NCI-H1436 treated with DMSO at 0.1 percent for 48 hours (cell line): ENCODE measurements around the gene CTAGE9.
"Not testable (repeated sequence)": the region's sequence is repeated elsewhere in the genome, so short reads cannot be mapped to it uniquely, and the experiment has no call there.

Experiments
- DNase-seq: peaks from one replicate; lab custom pipeline; 2025; lab: John Stamatoyannopoulos, UW

The CTAGE9 gene

GRCh38 chr6:131729550-131729949, 18.7 kb upstream of the CTAGE9 start:
- no peak for DNase-seq

DNA sequence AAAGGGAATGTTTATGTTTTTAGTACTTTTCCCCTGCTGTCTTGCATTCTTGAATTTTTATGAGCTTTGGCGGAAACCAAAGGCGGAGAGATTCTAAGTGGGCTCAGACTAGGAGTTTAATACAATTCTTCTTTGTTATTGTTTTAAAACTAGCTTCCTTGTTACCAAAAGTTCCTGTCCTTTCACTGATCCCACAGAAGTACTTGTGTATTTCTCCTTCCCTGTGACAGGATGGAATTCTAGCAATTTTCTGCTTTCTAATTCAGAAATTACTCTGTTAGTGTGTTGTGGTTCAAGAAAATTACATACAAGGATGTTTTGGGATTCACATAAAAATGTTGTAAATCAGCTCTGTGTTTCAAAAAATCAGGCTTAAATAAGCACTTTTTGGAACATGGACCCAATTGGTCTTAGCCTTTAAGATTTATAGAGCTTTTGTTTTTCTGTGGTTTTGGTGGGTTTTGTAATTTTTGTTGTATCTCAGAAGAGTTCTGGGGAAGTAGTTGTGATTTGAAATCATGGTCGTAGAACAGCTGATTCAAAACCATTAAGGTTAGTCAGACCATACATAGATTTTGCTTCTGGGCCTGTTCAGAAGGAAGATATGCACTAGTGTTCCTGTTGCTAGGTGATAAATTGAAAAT, 17.6 kb upstream of the CTAGE9 start:
- no peak for DNase-seq

GRCh38 chr6:131727868-131728267, 17.1 kb upstream of the CTAGE9 start:
- DNase-seq: no peak

DNA sequence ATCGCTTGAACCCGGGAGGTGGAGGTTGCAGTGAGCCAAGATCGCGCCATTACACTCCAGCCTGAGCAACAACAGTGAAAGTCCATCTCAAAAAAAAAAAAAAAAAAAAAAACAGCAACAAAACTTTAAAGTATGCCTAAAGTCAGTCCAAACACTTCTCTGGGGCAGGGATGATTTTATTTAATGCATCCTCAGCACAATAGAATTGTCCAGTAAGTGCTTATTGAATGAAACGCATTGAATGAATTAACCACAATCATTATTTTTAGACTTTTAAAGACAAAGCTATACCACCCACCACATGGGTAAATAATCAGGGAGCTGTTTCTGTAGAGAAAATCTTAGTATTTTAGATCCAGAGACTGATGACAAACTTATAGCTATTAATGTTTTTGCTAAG, 16.6 kb upstream of the CTAGE9 start:
- DNase-seq: no peak

DNA sequence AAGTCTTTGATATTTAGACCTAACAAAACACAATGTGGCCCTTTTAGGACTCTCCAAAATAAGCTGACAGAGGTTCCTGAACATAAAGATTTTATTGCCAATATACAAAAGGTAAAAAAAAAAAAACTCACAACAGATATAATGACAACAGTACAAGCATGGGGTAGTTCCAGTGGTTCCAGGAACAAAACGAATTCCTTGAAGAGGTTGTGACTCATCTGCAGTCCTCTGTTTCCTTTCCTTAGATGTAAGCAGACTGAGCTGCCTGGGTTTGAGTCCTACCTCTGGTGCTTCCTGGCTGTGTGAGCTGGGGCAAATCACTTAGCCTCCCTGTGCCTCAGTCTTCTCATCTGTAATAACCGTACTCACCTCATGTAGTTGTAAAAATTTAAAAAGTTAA, 13.3 kb upstream of the CTAGE9 start:
- no peak for DNase-seq

DNA sequence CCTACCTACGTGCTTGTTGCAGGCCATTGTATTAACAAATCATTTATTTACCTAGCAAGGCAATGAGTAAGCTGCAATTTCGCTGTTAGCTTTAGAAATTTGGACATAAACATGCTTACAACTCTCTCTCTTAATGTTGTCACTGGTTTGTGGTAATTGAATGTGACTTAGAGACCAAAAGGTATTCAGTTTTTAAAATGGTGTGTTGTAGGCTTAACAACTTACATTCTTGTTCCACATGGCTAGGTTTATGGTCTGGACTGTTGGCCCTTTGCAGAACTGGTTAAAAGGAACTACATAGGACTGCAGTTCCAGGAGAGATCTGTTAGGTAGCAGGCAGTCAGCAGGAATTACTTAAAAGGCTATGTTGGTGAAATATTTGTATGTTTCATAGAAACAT, 10.3 kb upstream of the CTAGE9 start:
- no peak for DNase-seq

GRCh38 chr6:131717836-131718542, 7.2 kb upstream of the CTAGE9 start:
- no peak for DNase-seq

- not testable (repeated sequence) for DNase-seq
These were observed 4.8 kb upstream of the CTAGE9 start for GRCh38 chr6:131715567-131715966.

DNA sequence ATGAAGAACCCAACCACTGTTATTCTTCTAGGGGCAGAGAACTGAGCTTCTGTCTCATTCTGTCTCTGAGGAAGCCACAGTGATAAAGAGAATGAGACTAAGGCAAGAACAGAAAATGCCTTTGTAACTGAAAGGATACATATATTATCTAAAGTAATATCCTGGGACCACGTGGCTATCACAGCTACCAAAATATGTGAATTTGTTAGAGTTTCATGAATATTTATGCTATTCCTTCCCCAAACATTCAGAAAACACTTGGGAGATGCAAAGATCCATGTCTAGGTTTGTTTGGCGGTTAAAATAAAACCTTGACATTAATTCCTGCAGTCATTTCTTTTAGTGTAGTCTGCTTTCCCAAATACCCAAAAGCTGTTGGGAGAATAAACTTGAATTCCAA, 6.9 kb downstream of the CTAGE9 start:
- DNase-seq: not testable (repeated sequence)

DNA sequence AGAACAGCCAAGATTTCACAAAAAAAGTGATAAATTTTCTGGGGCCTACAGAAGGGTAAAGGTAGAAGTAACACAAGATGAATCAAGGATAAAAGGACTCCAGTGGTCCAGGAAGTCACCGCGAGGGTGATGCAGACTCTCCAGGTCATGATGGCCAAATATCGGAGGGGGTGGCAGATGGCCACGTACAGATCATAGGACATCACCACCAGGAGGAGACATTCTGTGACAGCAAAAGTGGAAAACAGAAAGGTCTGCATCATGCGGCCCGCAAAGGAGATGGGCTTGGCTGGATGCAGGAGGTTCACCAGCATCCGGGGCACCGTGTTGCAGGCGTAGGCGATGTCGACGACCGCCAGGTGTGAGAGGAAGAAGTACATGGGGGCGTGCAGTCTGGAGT, 10.0 kb downstream of the CTAGE9 start:
- not testable (repeated sequence) for DNase-seq

DNA sequence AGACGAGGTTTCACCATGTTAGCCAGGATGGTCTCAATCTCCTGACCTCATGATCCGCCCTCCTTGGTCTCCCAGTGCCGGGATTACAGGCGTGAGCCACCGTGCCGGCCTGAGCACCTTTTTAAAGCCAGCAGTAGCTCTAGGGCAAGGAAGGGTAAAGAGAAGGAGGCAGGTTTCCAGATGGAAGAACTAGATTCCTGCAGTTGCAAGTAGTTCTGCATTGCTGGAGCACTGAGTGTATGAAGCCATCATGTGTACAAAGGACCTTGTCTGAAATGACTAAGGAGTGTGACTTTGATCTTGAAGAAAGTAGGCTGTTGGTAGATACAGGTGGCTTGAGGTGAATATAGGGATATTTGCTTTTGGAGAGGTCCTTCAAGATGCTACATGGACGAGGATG, 13.9 kb downstream of the CTAGE9 start:
- DNase-seq: no peak

- peak; percentile 24 for DNase-seq
These were observed 15.9 kb downstream of the CTAGE9 start for GRCh38 chr6:131694832-131695426.

- DNase-seq: no peak
These were observed 17.4 kb downstream of the CTAGE9 start for GRCh38 chr6:131693384-131693783.

- DNase-seq: no peak
These were observed 18.2 kb downstream of the CTAGE9 start for GRCh38 chr6:131692589-131692988.

DNA sequence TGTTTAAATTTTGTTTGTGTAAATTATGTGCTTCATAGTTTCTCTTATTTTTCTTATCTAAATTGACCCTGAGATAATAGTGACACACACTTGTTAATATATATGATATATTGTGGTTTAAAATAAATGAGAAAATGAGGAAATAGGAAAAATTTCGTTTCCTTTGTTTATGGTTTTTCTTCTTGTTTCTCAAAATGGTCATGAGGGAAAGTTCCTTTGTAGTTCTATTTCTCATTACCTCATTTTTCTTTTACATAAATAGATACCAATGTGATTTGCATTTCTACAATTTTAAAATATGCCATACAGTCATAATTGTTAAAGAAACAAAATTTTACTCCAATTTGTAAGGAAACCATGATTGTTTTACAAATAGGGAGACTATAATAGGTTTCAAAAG, 18.8 kb downstream of the CTAGE9 start:
- DNase-seq: no peak

GRCh38 chr6:131688286-131688685, 22.5 kb downstream of the CTAGE9 start:
- no peak for DNase-seq

DNA sequence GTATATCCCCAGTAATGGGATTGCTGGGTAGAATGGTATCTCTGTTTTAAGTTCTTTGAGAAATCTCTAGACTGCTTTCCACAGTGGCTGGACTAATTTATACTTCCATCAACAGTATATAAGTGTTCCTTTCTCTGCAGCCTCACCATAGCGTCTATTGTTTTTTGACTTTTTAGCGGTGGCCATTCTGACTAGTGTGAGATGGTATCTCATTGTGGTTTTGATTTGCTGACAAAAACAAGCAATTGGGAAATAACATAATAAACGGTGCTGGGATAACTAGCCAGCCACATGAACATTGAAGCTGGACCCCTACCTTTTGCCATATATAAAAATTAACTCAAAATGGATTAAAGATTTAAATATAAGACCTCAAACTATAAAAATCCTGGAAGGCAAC, 23.8 kb downstream of the CTAGE9 start:
- no peak for DNase-seq

DNA sequence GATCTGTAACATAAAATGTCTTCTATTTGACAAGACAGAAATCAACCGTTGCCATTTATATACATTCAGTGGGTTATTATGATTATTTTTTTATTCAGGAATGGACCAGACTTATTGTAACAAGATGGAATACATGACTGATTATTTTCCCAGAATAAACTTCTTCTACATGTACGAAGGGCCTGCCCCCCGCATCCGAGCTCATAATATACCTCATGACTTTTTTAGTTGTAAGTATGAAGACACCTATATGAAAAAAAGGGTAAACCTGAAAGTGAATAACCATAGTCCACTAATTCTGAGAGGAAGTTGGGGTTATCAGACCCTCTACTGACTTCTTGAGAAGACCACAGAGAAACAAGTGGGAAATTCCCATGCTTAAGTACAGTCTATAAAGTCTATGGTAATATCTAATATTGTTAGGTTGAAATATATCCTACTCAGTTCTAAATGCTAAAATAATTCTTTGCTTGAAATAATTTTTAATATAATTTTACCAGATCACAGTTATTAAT, 25.5 kb downstream of the CTAGE9 start:
- no peak for DNase-seq

GRCh38 chr6:131683479-131683878, 27.3 kb downstream of the CTAGE9 start:
- DNase-seq: no peak

GRCh38 chr6:131682442-131682841, 28.4 kb downstream of the CTAGE9 start:
- no peak for DNase-seq

GRCh38 chr6:131681585-131681984, 29.2 kb downstream of the CTAGE9 start:
- no peak for DNase-seq

GRCh38 chr6:131680868-131681267, 29.9 kb downstream of the CTAGE9 start:
- no peak for DNase-seq

GRCh38 chr6:131678442-131678841, 32.4 kb downstream of the CTAGE9 start:
- no peak for DNase-seq
